Body of pancreas (tissue), 4 donors: ENCODE results near the gene LYZL6.
"Not testable (repeated sequence)": the region's sequence is repeated elsewhere in the genome, so short reads cannot be mapped to it uniquely, and the experiment has no call there.

Experiments
- POLR2A ChIP-seq, 3 donors: fragments of 450-650 bp; IDR thresholded peaks; one replicate each; pipeline ENCODE4 v1.6.1; 2016; ENCODE audit warnings: antibody characterized with exemption in 3 of 3, mild to moderate bottlenecking in 2 of 3
- TF ChIP-seq, protein P1 (sequence below), 7 experiments: fragments of 450-650 bp in 4 of 7; fragments of 200-600 bp in 3 of 7; sonication (generic) in 3 of 7; IDR thresholded peaks; one replicate each; pipeline ENCODE4 v1.5.1; 2016 to 2019; ENCODE audit warnings: antibody characterized with exemption in 7 of 7

DNA sequence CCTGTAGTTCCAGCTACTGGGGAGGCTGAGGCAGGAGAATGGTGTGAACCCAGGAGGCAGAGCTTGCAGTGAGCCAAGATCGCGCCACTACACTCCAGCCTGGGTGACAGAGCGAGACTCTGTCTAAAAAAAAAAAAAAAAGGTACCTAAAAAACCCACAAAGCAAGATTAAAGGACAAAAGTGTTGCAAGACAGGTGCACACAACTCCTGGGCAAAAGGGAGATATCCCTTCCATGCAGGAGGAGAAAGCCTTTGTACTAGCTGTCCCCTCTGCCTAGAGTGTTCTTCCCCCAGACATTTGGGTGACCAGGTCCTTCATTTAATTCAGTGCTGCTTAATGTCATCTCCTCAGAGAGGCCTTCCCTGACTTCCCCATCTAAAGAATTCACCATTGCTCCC, 5.0 kb downstream of the LYZL6 start:
- TF ChIP-seq, protein P1, sequence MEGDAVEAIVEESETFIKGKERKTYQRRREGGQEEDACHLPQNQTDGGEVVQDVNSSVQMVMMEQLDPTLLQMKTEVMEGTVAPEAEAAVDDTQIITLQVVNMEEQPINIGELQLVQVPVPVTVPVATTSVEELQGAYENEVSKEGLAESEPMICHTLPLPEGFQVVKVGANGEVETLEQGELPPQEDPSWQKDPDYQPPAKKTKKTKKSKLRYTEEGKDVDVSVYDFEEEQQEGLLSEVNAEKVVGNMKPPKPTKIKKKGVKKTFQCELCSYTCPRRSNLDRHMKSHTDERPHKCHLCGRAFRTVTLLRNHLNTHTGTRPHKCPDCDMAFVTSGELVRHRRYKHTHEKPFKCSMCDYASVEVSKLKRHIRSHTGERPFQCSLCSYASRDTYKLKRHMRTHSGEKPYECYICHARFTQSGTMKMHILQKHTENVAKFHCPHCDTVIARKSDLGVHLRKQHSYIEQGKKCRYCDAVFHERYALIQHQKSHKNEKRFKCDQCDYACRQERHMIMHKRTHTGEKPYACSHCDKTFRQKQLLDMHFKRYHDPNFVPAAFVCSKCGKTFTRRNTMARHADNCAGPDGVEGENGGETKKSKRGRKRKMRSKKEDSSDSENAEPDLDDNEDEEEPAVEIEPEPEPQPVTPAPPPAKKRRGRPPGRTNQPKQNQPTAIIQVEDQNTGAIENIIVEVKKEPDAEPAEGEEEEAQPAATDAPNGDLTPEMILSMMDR (IDR thresholded peaks at IDR 0.05) = not testable (repeated sequence)
- not testable (repeated sequence) for TF ChIP-seq POLR2A (IDR thresholded peaks at IDR 0.05)
